Sigmoid colon (tissue), 7 donors: Measurements from ENCODE around the gene YKT6. TPM values are rescaled to one million over a fixed set of nuclear protein-coding genes. Genes with fewer than 3 reads are reported as not detected.

Source experiments
- DNase-seq: peaks from one replicate; pipeline ENCODE4 v3.0.0-alpha.2; 2019
- H3K27ac ChIP-seq, 4 donors: fragments of 200-600 bp; sonication (generic); one replicate each; pipeline ENCODE4 v1.5.1; 2016 to 2019; ENCODE audit warnings: mild to moderate bottlenecking in 1 of 4
- H3K27me3 ChIP-seq, 3 donors: fragments of 200-600 bp; sonication (generic); one replicate each; pipeline ENCODE4 v1.5.1; 2019; ENCODE audit warnings: mild to moderate bottlenecking in 1 of 3
- H3K36me3 ChIP-seq, 4 donors: fragments of 200-600 bp; sonication (generic); one replicate each; pipeline ENCODE4 v1.5.1; 2016 to 2019
- H3K4me1 ChIP-seq, 4 donors: fragments of 200-600 bp; sonication (generic); one replicate each; pipeline ENCODE4 v1.5.1; 2017 to 2019
- H3K4me3 ChIP-seq, 4 donors: fragments of 200-600 bp; sonication (generic); one replicate each; pipeline ENCODE4 v1.5.1; 2017 to 2019; ENCODE audit warnings: mild to moderate bottlenecking in 2 of 4, moderate library complexity in 1 of 4
- H3K9me3 ChIP-seq, 4 donors: fragments of 200-600 bp in 3 of 4; sonication (generic) in 3 of 4; one replicate each; pipeline versions ENCODE4 v1.5.1 to v1.6.1; 2013 to 2019
- EP300 ChIP-seq, 4 donors: sonication (generic); formaldehyde crosslinking; IDR thresholded peaks; one replicate each; pipeline ENCODE4 v1.6.1; 2017; ENCODE audit warnings: antibody characterized with exemption in 4 of 4
- POLR2A ChIP-seq, 2 donors: fragments of 450-650 bp; IDR thresholded peaks; one replicate each; pipeline ENCODE4 v1.6.1; 2016; ENCODE audit warnings: antibody characterized with exemption in 2 of 2, mild to moderate bottlenecking in 2 of 2, moderate library complexity in 2 of 2
- POLR2AphosphoS5 ChIP-seq, 4 donors: sonication (generic); formaldehyde crosslinking; IDR thresholded peaks; one replicate each; pipeline ENCODE4 v1.6.1; 2017; ENCODE audit warnings: antibody characterized with exemption in 4 of 4
- WGBS, 2 donors: extraction: QIAGEN DNeasy Blood & Tissue Kit; methylation state at CpG; one replicate each; pipeline ENCODE4 v1.1.7; 2013; 5-methylcytosine and 5-hydroxymethylcytosine counted together
- intact Hi-C: fragments of 100-400 bp; cut with DNase I; formaldehyde crosslinking; loops from one replicate; pipeline ENCODE4 v1.15.1; 2023
- polyA plus RNA-seq, 3 donors: library from polyadenylated mRNA; stranded (reverse); fragments of 200-250 nt; gene quantifications; one replicate each; pipeline ENCODE4 v1.2.3, GENCODE V29; 2013
- total RNA-seq, 4 donors: library from RNA; depleted of rRNA; stranded (reverse); fragments of >200 nt; gene quantifications; one replicate each; pipeline ENCODE4 v1.1.0, GENCODE V29; 2016
- TF ChIP-seq, protein P1 (sequence below), 4 experiments: fragments of 450-650 bp in 3 of 4; fragments of 200-600 bp in 1 of 4; IDR thresholded peaks; one replicate each; pipeline ENCODE4 v1.5.1; 2016 to 2019; ENCODE audit warnings: antibody characterized with exemption in 4 of 4, mild to moderate bottlenecking in 3 of 4, moderate library complexity in 2 of 4
- donor health status: healthy with polysubstance abuse.
- donor health status: Bipolar disorder and iron deficiency.
- donor health status: healthy.

YKT6 gene
- total and polyA plus RNA-seq, 7 donors, result 39.2 to 95.5 (median 50.1) TPM

DNA sequence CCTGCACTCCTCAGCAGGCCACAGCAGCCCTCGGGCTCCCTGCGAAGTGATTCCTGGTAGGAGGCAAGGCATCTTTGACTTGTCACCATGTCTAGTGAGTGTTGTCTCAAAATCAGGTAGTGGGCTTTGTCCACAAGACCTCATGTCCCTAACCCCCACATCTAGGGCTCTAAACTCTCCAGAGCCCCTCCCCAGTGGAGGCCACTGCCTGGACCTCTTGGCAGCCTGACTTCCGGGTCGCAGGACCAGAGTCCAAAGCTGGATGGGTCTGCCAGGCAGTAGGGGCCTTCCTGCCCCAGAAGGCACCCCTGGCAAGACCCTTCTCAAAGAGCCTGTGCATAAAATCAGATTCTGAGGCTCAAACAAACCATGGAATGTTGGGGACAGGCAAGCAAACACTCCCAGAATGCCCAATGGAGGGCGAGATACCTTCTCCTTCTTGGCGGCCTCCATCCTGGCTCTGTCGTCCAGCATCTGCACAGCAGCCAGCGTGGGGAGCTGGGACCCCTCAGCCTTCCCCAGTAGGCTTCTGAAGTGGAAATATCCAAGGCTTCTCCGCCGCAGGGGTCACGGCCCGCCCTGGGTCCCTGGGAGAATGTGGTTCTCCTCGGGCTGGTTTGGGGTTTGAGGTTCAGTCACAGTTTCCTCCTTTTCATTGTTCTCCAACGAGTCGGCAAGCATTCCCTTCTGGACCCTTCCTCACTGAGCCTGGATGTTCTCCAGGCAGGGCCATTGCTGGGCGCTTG lies 12.1 kb upstream of the YKT6 start:
- intact Hi-C loops, result no loop called here
- TF ChIP-seq, protein P1, sequence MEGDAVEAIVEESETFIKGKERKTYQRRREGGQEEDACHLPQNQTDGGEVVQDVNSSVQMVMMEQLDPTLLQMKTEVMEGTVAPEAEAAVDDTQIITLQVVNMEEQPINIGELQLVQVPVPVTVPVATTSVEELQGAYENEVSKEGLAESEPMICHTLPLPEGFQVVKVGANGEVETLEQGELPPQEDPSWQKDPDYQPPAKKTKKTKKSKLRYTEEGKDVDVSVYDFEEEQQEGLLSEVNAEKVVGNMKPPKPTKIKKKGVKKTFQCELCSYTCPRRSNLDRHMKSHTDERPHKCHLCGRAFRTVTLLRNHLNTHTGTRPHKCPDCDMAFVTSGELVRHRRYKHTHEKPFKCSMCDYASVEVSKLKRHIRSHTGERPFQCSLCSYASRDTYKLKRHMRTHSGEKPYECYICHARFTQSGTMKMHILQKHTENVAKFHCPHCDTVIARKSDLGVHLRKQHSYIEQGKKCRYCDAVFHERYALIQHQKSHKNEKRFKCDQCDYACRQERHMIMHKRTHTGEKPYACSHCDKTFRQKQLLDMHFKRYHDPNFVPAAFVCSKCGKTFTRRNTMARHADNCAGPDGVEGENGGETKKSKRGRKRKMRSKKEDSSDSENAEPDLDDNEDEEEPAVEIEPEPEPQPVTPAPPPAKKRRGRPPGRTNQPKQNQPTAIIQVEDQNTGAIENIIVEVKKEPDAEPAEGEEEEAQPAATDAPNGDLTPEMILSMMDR (IDR thresholded peaks at IDR 0.05), result no peak
- TF ChIP-seq EP300 (IDR thresholded peaks at IDR 0.05) (no peak), POLR2AphosphoS5 (IDR thresholded peaks at IDR 0.05) (no peak), POLR2A (IDR thresholded peaks at IDR 0.05) (no peak)
- WGBS, 2 donors, result 85% methylated on average over 16 of the region's 16 CpGs
- Histone ChIP-seq H3K27ac (no peak overlapping the region), H3K27me3 (peaks cover 0 to 9% (median 5%) of the 10 kb centered on the region in 3 donors), H3K4me1 (no peaks in the 10 kb centered on the region), H3K36me3 (no peaks in the 10 kb centered on the region), H3K4me3 (no peak overlapping the region), H3K9me3 (no peaks in the 10 kb centered on the region)
- DNase-seq, result no peak

DNA sequence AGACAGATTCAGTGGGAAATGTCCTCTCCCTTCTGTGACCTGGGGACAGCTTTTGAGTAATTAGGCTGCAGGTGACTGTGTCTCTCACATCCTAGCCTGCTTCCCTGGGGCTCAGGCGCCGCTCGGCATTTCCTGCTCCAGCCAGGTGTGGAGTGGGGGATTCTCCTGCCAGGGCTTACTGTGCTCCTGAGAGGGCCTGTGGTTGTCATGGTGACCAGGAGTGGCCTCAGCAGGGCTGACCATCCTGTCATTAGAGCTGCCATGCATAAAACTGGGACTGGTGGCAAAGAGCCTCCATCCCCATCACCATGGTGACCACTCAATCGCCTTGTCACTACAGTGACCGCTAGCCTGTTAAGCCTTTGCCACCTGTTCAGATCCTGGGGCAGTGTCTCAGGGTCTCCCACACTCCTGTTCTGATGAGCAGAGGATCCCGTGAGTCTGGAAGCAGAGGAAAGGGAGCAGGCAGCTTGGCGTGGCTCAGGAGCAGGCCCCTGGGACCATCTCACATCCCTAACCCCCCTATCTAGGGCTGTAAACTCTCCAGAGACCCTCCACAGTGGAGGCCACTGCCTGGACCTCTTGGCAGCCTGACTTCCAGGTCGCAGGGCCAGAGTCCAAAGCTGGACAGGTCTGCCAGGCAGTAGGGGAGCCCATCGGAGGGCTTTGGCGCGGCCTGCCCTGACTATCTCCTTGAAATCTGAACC lies 11.3 kb upstream of the YKT6 start, which contains the start of gene GCK:
GCK (minus strand) TSS at position 154 of the 707 bp plus-strand sequence. CDS start 486 bp downstream, outside the sequence.
- TF ChIP-seq, protein P1 (IDR thresholded peaks at IDR 0.05), result no peak
- TF ChIP-seq EP300 (IDR thresholded peaks at IDR 0.05), result no peak
- TF ChIP-seq POLR2A (IDR thresholded peaks at IDR 0.05), result no peak
- no peak for TF ChIP-seq POLR2AphosphoS5 (IDR thresholded peaks at IDR 0.05)
- no peak within 1 kb of the TSS for H3K4me3 ChIP-seq
- H3K36me3 ChIP-seq, result no peaks in the 10 kb centered on the region
- H3K27ac ChIP-seq, result no peak within 1 kb of the TSS
- 78 to 80% methylated on average over 11 of the region's 11 CpGs for WGBS, 2 donors
- intact Hi-C loops, result no loop called here
- H3K9me3 ChIP-seq, result no peaks in the 10 kb centered on the region
- no peak for DNase-seq
- H3K27me3 ChIP-seq, result peaks cover 0 to 12% (median 5%) of the 10 kb centered on the region in 3 donors
- no peaks in the 10 kb centered on the region for H3K4me1 ChIP-seq

DNA sequence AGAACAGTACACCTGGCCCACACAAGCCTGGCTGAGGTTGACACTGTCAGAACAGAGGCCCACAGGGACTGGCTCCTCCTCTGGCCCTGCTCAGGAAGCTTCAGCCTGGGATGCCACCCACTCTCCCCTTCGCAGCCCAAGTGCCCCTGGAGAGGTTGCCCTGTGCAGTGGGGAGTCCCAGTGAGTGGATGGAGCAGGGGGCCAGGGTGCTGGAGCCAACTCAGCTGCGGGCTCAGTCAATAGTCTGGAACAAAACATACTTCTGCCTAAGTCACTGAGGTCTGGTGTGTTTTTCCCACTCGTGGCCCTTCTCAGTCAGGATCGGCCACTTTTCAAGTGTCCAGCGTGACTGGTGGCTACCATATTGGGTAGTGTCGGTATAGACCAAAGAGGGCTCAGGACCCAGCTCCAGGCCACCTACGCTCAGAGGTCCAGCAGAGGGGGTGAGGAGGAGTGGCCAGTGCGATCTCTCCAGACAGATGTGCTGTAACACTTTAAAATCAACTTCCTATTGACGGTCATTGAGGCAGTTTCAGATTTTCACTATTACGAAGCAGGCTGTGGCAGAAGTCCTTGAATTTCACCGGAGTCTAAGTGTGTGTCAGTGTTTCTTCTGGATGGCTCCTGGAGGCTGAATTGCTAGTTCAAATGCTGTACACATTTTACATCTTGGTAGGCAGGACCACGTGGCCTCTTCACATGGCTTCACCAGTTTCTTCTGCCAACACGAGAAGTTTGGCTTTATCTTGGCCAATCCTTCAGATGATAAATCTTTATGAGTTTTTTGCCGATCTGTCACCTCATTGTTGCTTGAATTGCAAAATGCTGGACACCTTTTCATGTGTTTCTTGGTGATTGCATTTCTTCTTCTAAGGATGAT lies 10.5 kb upstream of the YKT6 start:
- no peaks in the 10 kb centered on the region for H3K36me3 ChIP-seq
- no peaks in the 10 kb centered on the region for H3K9me3 ChIP-seq
- H3K27ac ChIP-seq, result no peak overlapping the region
- WGBS, 2 donors, result 80 to 82% methylated on average over 14 of the region's 14 CpGs
- TF ChIP-seq POLR2AphosphoS5 (IDR thresholded peaks at IDR 0.05) (no peak), POLR2A (IDR thresholded peaks at IDR 0.05) (no peak), EP300 (IDR thresholded peaks at IDR 0.05) (no peak)
- TF ChIP-seq, protein P1 (IDR thresholded peaks at IDR 0.05), result no peak
- no peak for DNase-seq
- no peak overlapping the region for H3K4me3 ChIP-seq
- no peaks in the 10 kb centered on the region for H3K4me1 ChIP-seq
- peaks cover 0 to 16% (median 5%) of the 10 kb centered on the region in 3 donors for H3K27me3 ChIP-seq
- intact Hi-C loops, result no loop called here

DNA sequence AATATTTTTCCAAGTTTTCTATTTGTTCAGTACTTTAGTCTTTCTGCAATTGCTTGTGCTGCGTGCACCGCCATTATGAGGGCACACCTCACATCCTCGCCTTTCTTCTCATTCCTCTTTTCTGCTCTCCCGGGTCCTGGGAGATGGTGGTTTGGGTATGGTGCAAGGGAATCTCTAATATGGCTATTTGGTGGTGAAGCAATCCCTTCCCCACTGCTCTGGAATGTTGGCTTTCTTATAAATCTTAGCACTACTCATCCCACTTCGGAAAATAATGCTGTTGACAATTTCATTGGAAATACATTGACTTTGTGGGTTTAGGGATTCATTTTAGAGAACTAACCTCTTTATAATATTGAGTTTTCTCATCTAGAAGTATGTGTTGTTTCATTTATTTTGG lies 9.6 kb upstream of the YKT6 start:
- intact Hi-C loops, result no loop called here

More for the DNA sequence above, 9.6 kb upstream of the YKT6 start:
- TF ChIP-seq EP300 (IDR thresholded peaks at IDR 0.05) (no peak), POLR2AphosphoS5 (IDR thresholded peaks at IDR 0.05) (no peak), POLR2A (IDR thresholded peaks at IDR 0.05) (no peak)
- TF ChIP-seq, protein P1 (IDR thresholded peaks at IDR 0.05), result no peak
- Histone ChIP-seq H3K27me3 (peaks cover 0 to 16% (median 5%) of the 10 kb centered on the region in 3 donors), H3K27ac (no peak overlapping the region), H3K4me1 (no peaks in the 10 kb centered on the region), H3K36me3 (no peaks in the 10 kb centered on the region), H3K4me3 (no peak overlapping the region), H3K9me3 (no peaks in the 10 kb centered on the region)
- WGBS, 2 donors, result 86 to 87% methylated on average over 5 of the region's 5 CpGs
- DNase-seq, result no peak
